Endodermal cell (in vitro differentiated cells): ENCODE measurements around the gene RTN1. TPM values are rescaled to one million over a fixed set of nuclear protein-coding genes. Genes with fewer than 3 reads are reported as not detected.

Source experiments
- DNase-seq: peaks from one replicate; pipeline ENCODE4 v3.0.0-alpha.2; 2017
- H3K27ac ChIP-seq: 2 replicates; pipeline ENCODE4 v1.5.1; 2013; ENCODE audit warnings: mild to moderate bottlenecking, low read depth, low read length, moderate library complexity
- H3K27me3 ChIP-seq: 2 replicates; pipeline ENCODE4 v1.6.1; 2013; ENCODE audit warnings: mild to moderate bottlenecking, low read length, moderate library complexity; ENCODE audit not compliant: insufficient read depth, control insufficient read depth, poor library complexity, severe bottlenecking
- H3K36me3 ChIP-seq: 2 replicates; pipeline ENCODE4 v1.7.0; 2013; ENCODE audit warnings: mild to moderate bottlenecking, low read length, moderate library complexity; ENCODE audit not compliant: control insufficient read depth, insufficient read depth
- H3K4me1 ChIP-seq: one replicate; pipeline ENCODE4 v1.7.0; 2013; ENCODE audit warnings: low read length; ENCODE audit not compliant: control insufficient read depth, insufficient read depth
- H3K4me3 ChIP-seq: 2 replicates; pipeline ENCODE4 v1.5.1; 2013; ENCODE audit warnings: mild to moderate bottlenecking, low read length, moderate library complexity
- H3K9ac ChIP-seq: 2 replicates; pipeline ENCODE4 v1.6.1; 2013; ENCODE audit warnings: mild to moderate bottlenecking, low read length, moderate library complexity; ENCODE audit not compliant: poor library complexity, severe bottlenecking; ENCODE audit errors: extremely low read depth
- H3K9me3 ChIP-seq: 2 replicates; pipeline ENCODE4 v1.6.1; 2013; ENCODE audit warnings: mild to moderate bottlenecking, low read length, moderate library complexity; ENCODE audit not compliant: control insufficient read depth
- H3K27ac Mint-ChIP-seq: 2 replicates; pipeline ENCODE4 v1.8.0; 2020; ENCODE audit warnings: mixed read lengths
- H3K27me3 Mint-ChIP-seq: 2 replicates; pipeline ENCODE4 v1.8.0; 2021; ENCODE audit warnings: mild to moderate bottlenecking, mixed read lengths; ENCODE audit not compliant: insufficient read depth
- H3K36me3 Mint-ChIP-seq: 2 replicates; pipeline ENCODE4 v1.8.0; 2020; ENCODE audit warnings: low read depth, mixed read lengths
- H3K4me1 Mint-ChIP-seq: 2 replicates; pipeline ENCODE4 v1.8.0; 2020; ENCODE audit warnings: mixed read lengths
- H3K4me3 Mint-ChIP-seq: 2 replicates; pipeline ENCODE4 v1.8.0; 2020; ENCODE audit warnings: mild to moderate bottlenecking, moderate library complexity, mixed read lengths
- H3K9me3 Mint-ChIP-seq: 2 replicates; pipeline ENCODE4 v1.8.0; 2020; ENCODE audit warnings: mild to moderate bottlenecking, mixed read lengths
- CTCF ChIP-seq: fragments of 200-600 bp; sonication (generic); conservative IDR thresholded peaks from 2 replicates; pipeline ENCODE4 v1.5.0; 2021; ENCODE audit warnings: antibody characterized with exemption, mild to moderate bottlenecking
- WGBS, 2 experiments: methylation state at CpG; one replicate each; pipeline versions ENCODE4 v1.1.5 to v1.1.7; 2013; ENCODE audit warnings: missing lambda C conversion rate in 2 of 2, mixed read lengths in 1 of 2; ENCODE audit not compliant: insufficient coverage in 1 of 2, insufficient read length in 1 of 2; 5-methylcytosine and 5-hydroxymethylcytosine counted together
- total RNA-seq, 2 donors: library from RNA; stranded (reverse); fragmentation: NEBNext Ultra II Directional in 1 of 2; extraction: Animal tissue kit (Norgen Biotek cat#: 25700) in 1 of 2; gene quantifications; 2 replicates in 1 of 2; 3 replicates in 1 of 2; pipeline ENCODE4 v1.2.1, GENCODE V29; 2021

Gene RTN1
- total RNA-seq, 2 donors from 2014 or later, result 5.5 to 5.9 TPM

- 85 to 95% methylated on average over 2 of the region's 2 CpGs for WGBS, 2 experiments
- peaks cover 15% of the 10 kb centered on the region for H3K9me3 Mint-ChIP-seq
- peaks cover 10% of the 10 kb centered on the region for H3K9me3 ChIP-seq
- H3K27ac ChIP-seq, result no peak overlapping the region
- no peak overlapping the region for H3K9ac ChIP-seq
- no peaks in the 10 kb centered on the region for H3K27me3 ChIP-seq
- H3K4me3 ChIP-seq, result no peak overlapping the region
- H3K27me3 Mint-ChIP-seq, result peaks cover 1% of the 10 kb centered on the region
- H3K4me1 ChIP-seq, result no peaks in the 10 kb centered on the region
- H3K36me3 ChIP-seq, result no peaks in the 10 kb centered on the region
- no peak for TF ChIP-seq CTCF
- H3K36me3 Mint-ChIP-seq, result peaks cover 2% of the 10 kb centered on the region
- H3K27ac Mint-ChIP-seq, result no peak overlapping the region
- H3K4me3 Mint-ChIP-seq, result no peak overlapping the region
- no peak for DNase-seq
- H3K4me1 Mint-ChIP-seq, result peaks cover 4% of the 10 kb centered on the region
Observed at GRCh38 chr14:59705245-59705644, 165.3 kb downstream of the RTN1 start.

GRCh38 chr14:59704054-59704645 is 166.4 kb downstream of the RTN1 start:
- Histone ChIP-seq H3K4me3 (no peak overlapping the region), H3K9ac (no peak overlapping the region), H3K27ac (no peak overlapping the region), H3K27me3 (no peaks in the 10 kb centered on the region), H3K36me3 (no peaks in the 10 kb centered on the region), H3K9me3 (peaks cover 10% of the 10 kb centered on the region), H3K4me1 (no peaks in the 10 kb centered on the region)
- WGBS, 2 experiments, result 88 to 89% methylated on average over 3 to 5 of the region's 5 CpGs
- peaks cover 2% of the 10 kb centered on the region for H3K36me3 Mint-ChIP-seq
- TF ChIP-seq CTCF, result no peak
- H3K27me3 Mint-ChIP-seq, result peaks cover 1% of the 10 kb centered on the region
- DNase-seq, result no peak
- H3K9me3 Mint-ChIP-seq, result peaks cover 15% of the 10 kb centered on the region
- no peak overlapping the region for H3K27ac Mint-ChIP-seq
- no peak overlapping the region for H3K4me3 Mint-ChIP-seq
- H3K4me1 Mint-ChIP-seq, result peaks cover 4% of the 10 kb centered on the region

DNA sequence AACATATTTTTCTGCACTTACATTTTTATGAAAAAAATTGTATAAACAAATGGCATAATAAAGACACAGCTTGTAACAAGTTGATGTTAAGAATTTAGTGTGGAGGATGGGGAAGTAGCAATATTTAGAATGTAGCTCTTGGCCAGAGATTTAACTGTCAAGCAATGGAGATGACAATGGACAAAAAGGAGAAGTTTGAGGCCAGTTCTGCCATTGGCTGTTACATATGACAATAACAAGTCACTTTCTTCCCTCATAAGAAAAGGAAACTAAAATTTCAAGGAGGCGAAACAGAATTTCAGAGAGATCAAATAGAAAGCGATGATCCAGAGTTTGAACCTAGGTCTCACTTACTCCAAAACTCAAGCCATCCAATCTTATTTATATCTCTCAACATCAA is 171.1 kb downstream of the RTN1 start:
- H3K4me1 ChIP-seq, result no peaks in the 10 kb centered on the region
- no peaks in the 10 kb centered on the region for H3K4me1 Mint-ChIP-seq
- peaks cover 15% of the 10 kb centered on the region for H3K9me3 Mint-ChIP-seq
- no peak for DNase-seq
- no peaks in the 10 kb centered on the region for H3K27me3 Mint-ChIP-seq
- TF ChIP-seq CTCF, result no peak
- no peak overlapping the region for H3K4me3 Mint-ChIP-seq
- 88 to 95% methylated on average over 1 to 2 of the region's 2 CpGs for WGBS, 2 experiments
- no peak overlapping the region for H3K4me3 ChIP-seq
- H3K9me3 ChIP-seq, result peaks cover 10% of the 10 kb centered on the region
- H3K9ac ChIP-seq, result no peak overlapping the region
- H3K36me3 Mint-ChIP-seq, result peaks cover 2% of the 10 kb centered on the region
- H3K27me3 ChIP-seq, result peaks cover 2% of the 10 kb centered on the region
- H3K27ac ChIP-seq, result no peak overlapping the region
- no peaks in the 10 kb centered on the region for H3K36me3 ChIP-seq
- no peak overlapping the region for H3K27ac Mint-ChIP-seq
